Measurements from ENCODE around the gene ZMYND19.

ZMYND19 gene

GRCh38 chr9:137590469-137591383 lies at the start of gene ZMYND19:
ZMYND19 (minus strand) TSS chr9:137590512; CDS start chr9:137590263, 249 bp downstream.
- Histone ChIP-seq H3K4me3 (ENCODE audit: insufficient read depth, low read length, poor library complexity, severe bottlenecking) (peak within 1 kb of the TSS; percentile 88), H3K4me2 (ENCODE audit: low read depth, low read length, poor library complexity, severe bottlenecking) (peak within 1 kb of the TSS; percentile 73), H4K20me1 (ENCODE audit: low read depth, low read length) (0 out of 2 replicates have a peak, but pooled peaks cover 3% of the 10 kb centered on the region), H3K27me3 (ENCODE audit: low read length) (no peaks in the 10 kb centered on the region), H3K9ac (ENCODE audit: low read length) (peak within 1 kb of the TSS; percentile 69), H3K9me2 (replicated peaks; ENCODE audit: insufficient read depth, low read length) (no peaks in the 10 kb centered on the region), H2AFZ (ENCODE audit: low read depth, low read length, severe bottlenecking) (peak within 1 kb of the TSS; percentile 99), H3K9me3 (ENCODE audit: insufficient read depth, low read length) (no peaks in the 10 kb centered on the region), H3K79me2 (ENCODE audit: insufficient read depth, low read length) (no peaks in the 10 kb centered on the region; the same call in 1 of the 2 replicates), H3K36me3 (ENCODE audit: low read length) (no peaks in the 10 kb centered on the region), H3F3A (ENCODE audit: insufficient read depth) (no peaks in the 10 kb centered on the region), H3K27ac (ENCODE audit: low read depth, low read length) (no peak within 1 kb of the TSS; the same call in 1 of the 2 replicates)
- TF ChIP-seq EZH2phosphoT487 (conservative IDR thresholded peaks at IDR 0.05; ENCODE audit: low read length) (no peak), CTCF (IDR thresholded peaks at IDR 0.05; ENCODE audit: insufficient read depth, low read length, poor library complexity, severe bottlenecking) (no peak)

GRCh38 chr9:137639303-137640051 lies 49.2 kb upstream of the ZMYND19 start:
- TF ChIP-seq CTCF (IDR thresholded peaks at IDR 0.05; ENCODE audit: insufficient read depth, low read length, poor library complexity, severe bottlenecking), result no peak
- TF ChIP-seq EZH2phosphoT487 (conservative IDR thresholded peaks at IDR 0.05; ENCODE audit: low read length), result no peak
- H2AFZ ChIP-seq (ENCODE audit: low read depth, low read length, severe bottlenecking), result no peak overlapping the region
- H3K36me3 ChIP-seq (ENCODE audit: low read length), result no peaks in the 10 kb centered on the region
- peak overlapping the region; percentile 15 for H3K4me3 ChIP-seq (ENCODE audit: insufficient read depth, low read length, poor library complexity, severe bottlenecking)
- no peaks in the 10 kb centered on the region for H4K20me1 ChIP-seq (ENCODE audit: low read depth, low read length)
- no peaks in the 10 kb centered on the region for H3K27me3 ChIP-seq (ENCODE audit: low read length)
- H3F3A ChIP-seq (ENCODE audit: insufficient read depth), result 0 out of 2 replicates have a peak, but pooled peaks cover 3% of the 10 kb centered on the region
- peak overlapping the region; percentile 74 for H3K4me2 ChIP-seq (ENCODE audit: low read depth, low read length, poor library complexity, severe bottlenecking)
- peaks cover 88% of the 10 kb centered on the region for H3K79me2 ChIP-seq (ENCODE audit: insufficient read depth, low read length)
- H3K27ac ChIP-seq (ENCODE audit: low read depth, low read length), result peak overlapping the region; percentile 33
- peak overlapping the region; percentile 22 for H3K9ac ChIP-seq (ENCODE audit: low read length)
- H3K9me2 ChIP-seq (replicated peaks; ENCODE audit: insufficient read depth, low read length), result no peaks in the 10 kb centered on the region
- no peaks in the 10 kb centered on the region for H3K9me3 ChIP-seq (ENCODE audit: insufficient read depth, low read length)

- Histone ChIP-seq H3K79me2 (ENCODE audit: insufficient read depth, low read length) (peaks cover 90% of the 10 kb centered on the region), H3K36me3 (ENCODE audit: low read length) (no peaks in the 10 kb centered on the region), H3F3A (ENCODE audit: insufficient read depth) (peaks cover 8% of the 10 kb centered on the region; the same call in 1 of the 2 replicates), H3K4me2 (ENCODE audit: low read depth, low read length, poor library complexity, severe bottlenecking) (peak overlapping the region; percentile 74), H3K27ac (ENCODE audit: low read depth, low read length) (no peak overlapping the region), H3K9me3 (ENCODE audit: insufficient read depth, low read length) (no peaks in the 10 kb centered on the region), H3K9ac (ENCODE audit: low read length) (peak overlapping the region; percentile 22; the same call in 1 of the 2 replicates), H2AFZ (ENCODE audit: low read depth, low read length, severe bottlenecking) (no peak overlapping the region), H4K20me1 (ENCODE audit: low read depth, low read length) (no peaks in the 10 kb centered on the region), H3K4me3 (ENCODE audit: insufficient read depth, low read length, poor library complexity, severe bottlenecking) (peak overlapping the region; percentile 15), H3K9me2 (replicated peaks; ENCODE audit: insufficient read depth, low read length) (no peaks in the 10 kb centered on the region), H3K27me3 (ENCODE audit: low read length) (no peaks in the 10 kb centered on the region)
- TF ChIP-seq CTCF (IDR thresholded peaks at IDR 0.05; ENCODE audit: insufficient read depth, low read length, poor library complexity, severe bottlenecking) (no peak), EZH2phosphoT487 (conservative IDR thresholded peaks at IDR 0.05; ENCODE audit: low read length) (no peak)
Observed at GRCh38 chr9:137638680-137639079, 48.4 kb upstream of the ZMYND19 start.
